Measurements from ENCODE around the gene MYB. TPM values are rescaled to one million over a fixed set of nuclear protein-coding genes. Genes with fewer than 3 reads are reported as not detected.

MYB gene
- total RNA-seq, 4 donors from 2014 or later = 10.0 to 47.0 (median 14.7) TPM

GRCh38 chr6:135229996-135230395 is 48.9 kb downstream of the MYB start:
- Histone ChIP-seq H3K9me3 (no peaks in the 10 kb centered on the region), H3K27me3 (no peaks in the 10 kb centered on the region), H3K27ac (no peak overlapping the region), H3K4me1 (no peaks in the 10 kb centered on the region), H3K36me3 (no peaks in the 10 kb centered on the region), H3K4me3 (no peak overlapping the region)
- no peak for DNase-seq
- no peak for TF ChIP-seq POLR2A (IDR thresholded peaks at IDR 0.05)
- TF ChIP-seq CTCF (IDR thresholded peaks at IDR 0.05) = no peak

GRCh38 chr6:135230711-135231468 is 49.8 kb downstream of the MYB start:
- H3K4me3 ChIP-seq = no peak overlapping the region
- H3K36me3 ChIP-seq = no peaks in the 10 kb centered on the region
- TF ChIP-seq POLR2A (IDR thresholded peaks at IDR 0.05) (no peak), CTCF (IDR thresholded peaks at IDR 0.05) (no peak)
- H3K27ac ChIP-seq = no peak overlapping the region
- no peak for DNase-seq
- no peaks in the 10 kb centered on the region for H3K27me3 ChIP-seq
- no peaks in the 10 kb centered on the region for H3K9me3 ChIP-seq
- H3K4me1 ChIP-seq = no peaks in the 10 kb centered on the region

GRCh38 chr6:135231469-135231844 is 50.3 kb downstream of the MYB start:
- Histone ChIP-seq H3K27ac (no peak overlapping the region), H3K4me1 (no peaks in the 10 kb centered on the region), H3K9me3 (no peaks in the 10 kb centered on the region), H3K36me3 (no peaks in the 10 kb centered on the region), H3K27me3 (no peaks in the 10 kb centered on the region), H3K4me3 (no peak overlapping the region)
- TF ChIP-seq CTCF (IDR thresholded peaks at IDR 0.05) (no peak), POLR2A (IDR thresholded peaks at IDR 0.05) (no peak)
- DNase-seq = no peak

- no peaks in the 10 kb centered on the region for H3K36me3 ChIP-seq
- H3K27ac ChIP-seq = no peak overlapping the region
- H3K4me3 ChIP-seq = no peak overlapping the region
- TF ChIP-seq CTCF (IDR thresholded peaks at IDR 0.05) (no peak), POLR2A (IDR thresholded peaks at IDR 0.05) (no peak)
- no peaks in the 10 kb centered on the region for H3K27me3 ChIP-seq
- no peaks in the 10 kb centered on the region for H3K4me1 ChIP-seq
- no peaks in the 10 kb centered on the region for H3K9me3 ChIP-seq
- no peak for DNase-seq
These were observed 52.8 kb downstream of the MYB start for GRCh38 chr6:135233686-135234491.

- no peaks in the 10 kb centered on the region for H3K36me3 ChIP-seq
- TF ChIP-seq POLR2A (IDR thresholded peaks at IDR 0.05) = no peak
- TF ChIP-seq CTCF (IDR thresholded peaks at IDR 0.05) = no peak
- DNase-seq = no peak
- no peaks in the 10 kb centered on the region for H3K27me3 ChIP-seq
- no peak overlapping the region for H3K4me3 ChIP-seq
- no peaks in the 10 kb centered on the region for H3K4me1 ChIP-seq
- H3K9me3 ChIP-seq = no peaks in the 10 kb centered on the region
- H3K27ac ChIP-seq = no peak overlapping the region
These were observed 53.3 kb downstream of the MYB start for GRCh38 chr6:135234492-135234780.

All from Peyer's patch (tissue), 4 donors.